ENCODE data around the gene CACNA1H.
"Not testable (repeated sequence)": the region's sequence is repeated elsewhere in the genome, so short reads cannot be mapped to it uniquely, and the experiment has no call there.

The CACNA1H gene

GRCh38 chr16:1194665-1195392, 41.9 kb downstream of the CACNA1H start:
- no peak for DNase-seq

GRCh38 chr16:1195393-1195666, 42.4 kb downstream of the CACNA1H start:
- DNase-seq: no peak

DNA sequence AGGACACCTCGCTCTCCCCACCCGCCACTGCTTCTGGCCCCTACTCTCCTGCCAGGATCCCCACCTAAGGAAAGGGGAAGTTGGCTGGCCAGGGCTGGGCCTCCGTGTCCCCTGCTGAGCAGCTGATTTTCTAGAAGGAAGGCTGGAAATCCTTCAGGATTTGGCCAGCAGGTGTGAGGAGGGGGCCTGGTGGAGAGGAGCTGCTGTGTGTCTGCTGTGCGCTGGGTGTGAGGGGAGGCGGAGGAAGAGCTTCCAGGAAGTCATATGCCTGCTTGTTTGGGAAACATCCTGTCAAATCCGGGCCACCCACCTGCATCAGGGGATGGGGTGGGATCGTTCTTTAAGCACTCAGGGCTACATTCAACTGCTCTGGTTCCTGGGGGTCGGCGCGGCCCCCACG, 43.6 kb downstream of the CACNA1H start:
- DNase-seq: no peak

DNA sequence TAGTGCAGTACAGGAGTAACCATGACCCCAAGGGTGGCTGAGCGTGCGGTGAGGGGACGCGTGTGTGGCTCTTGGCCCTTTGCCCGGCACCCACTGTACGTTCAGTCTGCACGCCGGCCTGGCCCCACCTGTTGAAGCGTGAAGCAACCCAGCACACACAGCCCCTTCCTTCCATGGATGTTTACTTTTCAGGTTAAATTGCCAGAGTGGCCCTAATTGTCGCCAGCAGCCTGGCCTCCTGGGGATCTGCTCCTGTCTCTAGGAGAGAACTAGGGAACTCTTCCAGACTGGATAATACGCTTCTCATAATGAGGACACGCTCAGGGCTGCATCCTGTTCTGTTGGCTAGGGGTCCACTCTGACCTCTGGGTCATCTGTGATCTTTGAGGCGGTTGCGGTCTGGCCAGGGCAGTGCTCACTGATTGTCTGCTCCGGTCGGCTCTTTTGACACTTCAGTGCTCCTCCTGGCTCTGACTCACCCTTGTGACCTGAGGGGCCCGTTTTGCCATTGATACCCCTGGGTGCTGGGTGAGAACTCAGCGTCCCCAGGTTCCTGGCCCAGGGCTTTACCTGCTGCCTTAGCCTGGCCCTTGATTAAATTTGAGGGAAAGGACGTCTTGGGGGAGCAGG, 44.4 kb downstream of the CACNA1H start:
- no peak for DNase-seq

GRCh38 chr16:1198194-1198593, 45.3 kb downstream of the CACNA1H start:
- no peak for DNase-seq

- not testable (repeated sequence) for DNase-seq
Measured at GRCh38 chr16:1198671-1199346, 45.9 kb downstream of the CACNA1H start.

GRCh38 chr16:1199347-1200013, 46.6 kb downstream of the CACNA1H start:
- no peak for DNase-seq

DNA sequence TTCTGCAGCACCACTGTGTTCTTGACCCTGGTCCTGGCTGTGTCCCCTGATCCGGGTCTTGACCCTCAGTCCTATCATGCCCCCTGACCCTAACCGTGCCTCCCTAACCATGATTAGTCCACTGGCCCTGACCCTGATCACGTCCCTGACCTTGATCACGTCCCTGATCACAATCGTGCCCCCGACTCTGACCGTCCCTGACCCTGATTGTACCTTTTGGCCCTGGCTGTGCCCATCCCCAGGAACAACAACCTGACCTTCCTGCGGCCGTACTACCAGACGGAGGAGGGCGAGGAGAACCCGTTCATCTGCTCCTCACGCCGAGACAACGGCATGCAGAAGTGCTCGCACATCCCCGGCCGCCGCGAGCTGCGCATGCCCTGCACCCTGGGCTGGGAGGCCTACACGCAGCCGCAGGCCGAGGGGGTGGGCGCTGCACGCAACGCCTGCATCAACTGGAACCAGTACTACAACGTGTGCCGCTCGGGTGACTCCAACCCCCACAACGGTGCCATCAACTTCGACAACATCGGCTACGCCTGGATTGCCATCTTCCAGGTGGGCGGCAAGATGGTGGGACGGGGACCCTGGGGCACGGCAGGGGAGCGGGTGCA, 47.2 kb downstream of the CACNA1H start:
- no peak for DNase-seq

GRCh38 chr16:1201444-1201843, 48.5 kb downstream of the CACNA1H start:
- DNase-seq: no peak

DNA sequence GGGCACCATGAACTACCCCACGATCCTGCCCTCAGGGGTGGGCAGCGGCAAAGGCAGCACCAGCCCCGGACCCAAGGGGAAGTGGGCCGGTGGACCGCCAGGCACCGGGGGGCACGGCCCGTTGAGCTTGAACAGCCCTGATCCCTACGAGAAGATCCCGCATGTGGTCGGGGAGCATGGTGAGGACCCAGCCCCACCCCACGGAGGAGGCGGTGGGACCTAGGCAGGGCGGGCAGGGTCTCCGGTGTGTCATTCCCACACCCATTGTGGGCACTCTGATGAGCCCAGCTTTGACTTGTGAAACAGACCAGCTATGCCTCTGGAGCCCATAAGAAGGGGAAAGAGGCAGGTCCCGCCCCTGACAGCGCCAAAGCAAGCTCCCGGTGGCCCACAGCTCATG, 49.4 kb downstream of the CACNA1H start:
- DNase-seq: no peak

DNA sequence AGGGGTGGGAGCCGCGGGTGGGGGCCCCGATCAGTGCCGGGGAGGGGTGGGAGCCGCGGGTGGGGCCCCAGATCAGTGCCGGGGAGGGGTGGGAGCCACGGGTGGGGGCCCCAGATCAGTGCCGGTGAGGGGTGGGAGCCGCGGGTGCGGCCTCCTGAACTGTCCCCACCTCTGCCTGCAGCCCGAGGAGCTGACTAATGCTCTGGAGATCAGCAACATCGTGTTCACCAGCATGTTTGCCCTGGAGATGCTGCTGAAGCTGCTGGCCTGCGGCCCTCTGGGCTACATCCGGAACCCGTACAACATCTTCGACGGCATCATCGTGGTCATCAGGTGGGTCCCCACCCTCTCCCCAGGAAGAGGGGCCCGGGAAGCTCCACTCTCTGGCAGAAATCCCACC, 52.0 kb downstream of the CACNA1H start:
- DNase-seq: no peak

DNA sequence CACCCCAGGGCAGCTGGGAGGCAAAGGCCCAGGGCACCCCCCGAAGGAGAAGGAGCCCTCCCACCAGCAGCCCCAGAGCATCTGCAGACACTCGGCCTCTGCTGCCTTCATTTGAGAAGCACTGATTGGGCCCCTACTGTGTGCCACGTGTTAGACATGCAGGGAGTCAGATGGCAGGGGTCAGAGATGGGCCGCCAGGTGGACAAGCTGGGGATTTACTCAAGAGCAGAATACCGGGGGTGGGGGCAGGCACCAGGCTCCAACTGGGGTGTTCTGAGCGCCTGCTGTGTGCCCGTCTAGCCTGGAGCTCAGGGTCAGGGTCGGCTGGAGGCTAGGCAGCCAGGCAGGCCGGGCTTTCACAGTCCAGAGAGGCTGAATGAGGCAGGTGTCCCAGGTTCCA, 53.4 kb downstream of the CACNA1H start:
- no peak for DNase-seq

- no peak for DNase-seq
Measured at GRCh38 chr16:1206786-1207185, 53.9 kb downstream of the CACNA1H start.

DNA sequence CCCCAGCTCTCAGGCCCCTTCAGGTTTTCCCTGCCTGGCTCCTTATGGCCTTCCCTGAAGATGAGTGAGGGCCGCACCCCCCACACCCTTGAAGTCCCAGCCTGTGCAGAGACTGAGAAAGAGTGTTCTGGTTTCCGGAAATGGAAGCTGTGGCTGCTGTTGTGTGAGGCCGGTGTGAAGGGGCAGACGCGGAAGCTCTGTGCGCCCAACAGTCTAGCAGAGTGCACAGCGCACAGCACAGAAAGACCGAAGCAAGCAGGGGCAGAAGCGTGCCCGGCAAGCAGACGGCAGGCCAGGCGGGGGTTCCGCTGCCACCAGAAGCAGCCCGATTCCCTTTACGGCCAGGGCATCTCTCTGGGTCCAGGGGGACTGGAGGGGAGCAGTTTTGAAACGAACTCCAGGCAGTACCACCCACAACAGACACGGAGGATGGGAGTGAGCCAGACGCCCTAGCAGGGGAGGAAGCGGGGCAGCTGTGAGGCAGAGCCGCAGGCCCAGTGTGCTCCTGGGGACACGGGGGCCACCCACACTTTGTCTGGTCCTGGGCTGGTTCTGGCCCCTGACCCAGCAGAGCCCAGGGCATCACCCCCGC, 55.4 kb downstream of the CACNA1H start:
- DNase-seq: no peak

GRCh38 chr16:1209081-1209480, 56.2 kb downstream of the CACNA1H start:
- no peak for DNase-seq

GRCh38 chr16:1210461-1210860, 57.6 kb downstream of the CACNA1H start:
- DNase-seq: no peak

DNA sequence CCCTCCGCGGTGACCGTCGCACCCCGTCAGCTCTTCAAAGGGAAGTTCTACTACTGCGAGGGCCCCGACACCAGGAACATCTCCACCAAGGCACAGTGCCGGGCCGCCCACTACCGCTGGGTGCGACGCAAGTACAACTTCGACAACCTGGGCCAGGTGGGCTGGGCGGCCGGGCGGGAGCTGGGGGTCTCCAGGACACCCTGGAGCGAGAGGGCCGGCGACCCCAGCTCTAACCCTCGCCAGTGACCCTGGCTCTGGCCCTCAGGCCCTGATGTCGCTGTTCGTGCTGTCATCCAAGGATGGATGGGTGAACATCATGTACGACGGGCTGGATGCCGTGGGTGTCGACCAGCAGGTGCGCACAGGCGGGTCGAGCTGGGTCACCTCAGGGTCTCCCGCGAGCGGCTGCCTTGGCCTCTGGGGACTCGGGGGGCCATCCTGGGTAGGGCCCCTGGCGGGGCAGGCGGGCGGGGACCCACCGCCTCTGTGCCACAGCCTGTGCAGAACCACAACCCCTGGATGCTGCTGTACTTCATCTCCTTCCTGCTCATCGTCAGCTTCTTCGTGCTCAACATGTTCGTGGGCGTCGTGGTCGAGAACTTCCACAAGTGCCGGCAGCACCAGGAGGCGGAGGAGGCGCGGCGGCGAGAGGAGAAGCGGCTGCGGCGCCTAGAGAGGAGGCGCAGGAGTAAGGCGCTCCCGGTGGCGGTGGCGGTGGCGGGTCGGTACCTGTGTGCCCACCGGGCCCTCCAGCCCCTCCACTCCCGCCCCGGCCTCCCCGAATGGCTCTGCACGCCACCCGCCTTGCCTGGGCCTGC, 58.8 kb downstream of the CACNA1H start:
- DNase-seq: no peak

DNA sequence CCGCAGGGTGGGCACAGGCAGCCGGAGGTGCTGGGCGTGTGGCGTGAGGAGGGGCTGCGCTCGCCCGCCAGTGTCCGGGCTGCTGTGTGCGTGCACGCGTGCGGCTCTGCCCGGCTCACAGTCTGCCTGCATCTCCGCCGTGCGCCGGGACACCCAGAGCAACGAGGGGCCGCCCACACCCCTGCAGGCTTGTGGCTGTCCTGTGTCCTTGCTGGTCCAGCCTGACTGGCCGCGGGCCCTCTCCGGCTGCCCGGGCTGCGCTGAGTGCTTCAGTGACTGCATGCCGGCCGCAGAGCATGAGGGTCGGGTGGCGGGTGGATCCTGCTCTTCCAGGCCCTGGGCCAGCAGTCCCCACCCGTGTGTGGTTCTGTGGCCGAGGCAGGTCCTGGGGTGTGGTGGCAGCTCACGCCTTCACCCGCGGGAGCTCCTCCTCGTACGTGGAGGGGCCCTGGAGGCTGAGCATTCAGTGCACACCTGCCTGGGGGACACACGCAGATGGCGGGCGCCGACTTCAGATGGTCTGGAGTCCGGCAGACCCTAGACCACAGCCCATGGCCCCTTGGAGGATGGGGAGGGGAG, 59.8 kb downstream of the CACNA1H start:
- no peak for DNase-seq

DNA sequence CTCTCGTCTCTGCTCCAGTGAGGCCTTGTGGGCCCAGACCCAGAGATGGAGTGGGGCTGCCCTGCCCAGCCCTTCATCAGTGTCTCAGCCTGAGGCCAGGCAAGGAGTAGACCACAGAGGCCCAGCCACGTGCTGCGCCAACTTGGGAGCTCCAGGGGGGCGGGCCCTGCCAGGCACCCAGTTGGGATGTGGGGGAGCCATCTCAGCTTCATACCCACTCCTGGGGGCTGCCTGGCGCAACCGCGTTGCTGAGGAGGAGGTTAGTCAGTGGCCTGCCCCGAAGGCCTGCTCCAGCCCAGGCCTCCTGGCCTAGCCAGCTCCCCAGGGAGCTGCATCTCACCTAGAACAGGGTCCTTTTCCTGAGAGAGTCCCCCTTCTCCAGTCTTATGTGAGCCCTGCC, 60.3 kb downstream of the CACNA1H start:
- DNase-seq: no peak

DNA sequence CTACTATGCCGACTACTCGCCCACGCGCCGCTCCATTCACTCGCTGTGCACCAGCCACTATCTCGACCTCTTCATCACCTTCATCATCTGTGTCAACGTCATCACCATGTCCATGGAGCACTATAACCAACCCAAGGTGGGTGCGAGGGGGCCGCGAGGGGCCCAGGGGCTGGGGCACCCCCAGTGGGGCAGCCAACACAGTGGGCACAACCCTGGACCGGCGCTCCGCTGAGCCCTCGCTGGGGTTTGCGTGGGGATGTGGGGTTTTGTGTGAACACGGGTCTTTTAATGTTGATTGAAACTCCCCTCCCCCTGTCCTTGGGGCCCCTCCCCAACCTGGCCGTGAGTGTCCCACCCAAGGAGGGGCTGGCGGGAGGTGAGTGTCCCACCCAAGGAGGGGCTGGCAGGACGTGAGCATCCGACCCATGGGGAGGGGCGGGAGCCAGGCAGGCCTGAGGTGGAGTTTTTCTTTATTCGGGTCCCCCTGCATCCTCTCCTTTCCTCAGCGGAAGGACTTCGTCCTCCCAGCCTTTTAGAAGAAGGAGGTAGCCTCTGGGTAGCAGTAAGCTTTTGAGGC, 61.0 kb downstream of the CACNA1H start:
- no peak for DNase-seq

DNA sequence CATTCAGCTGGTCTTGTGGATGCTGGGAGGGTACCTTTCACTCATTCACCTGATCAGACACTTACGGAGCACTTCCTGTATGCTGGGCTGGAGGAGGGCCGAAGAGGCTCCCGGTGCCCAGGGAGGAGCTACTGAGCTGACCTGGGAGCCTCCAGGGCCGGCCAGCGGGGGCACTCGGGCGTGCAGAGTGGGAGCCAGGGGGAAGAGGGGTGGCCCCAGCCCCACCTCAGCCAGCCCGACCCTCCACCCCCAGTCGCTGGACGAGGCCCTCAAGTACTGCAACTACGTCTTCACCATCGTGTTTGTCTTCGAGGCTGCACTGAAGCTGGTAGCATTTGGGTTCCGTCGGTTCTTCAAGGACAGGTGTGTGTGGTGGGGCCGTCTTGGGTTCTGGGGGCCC, 61.8 kb downstream of the CACNA1H start:
- DNase-seq: no peak
